ENCODE results near the gene COQ7. TPM values are rescaled to one million over a fixed set of nuclear protein-coding genes. Genes with fewer than 3 reads are reported as not detected.

Gene COQ7
- total and polyA plus RNA-seq, 2 experiments from 2014 or later = 17.5 to 19.4 TPM

DNA sequence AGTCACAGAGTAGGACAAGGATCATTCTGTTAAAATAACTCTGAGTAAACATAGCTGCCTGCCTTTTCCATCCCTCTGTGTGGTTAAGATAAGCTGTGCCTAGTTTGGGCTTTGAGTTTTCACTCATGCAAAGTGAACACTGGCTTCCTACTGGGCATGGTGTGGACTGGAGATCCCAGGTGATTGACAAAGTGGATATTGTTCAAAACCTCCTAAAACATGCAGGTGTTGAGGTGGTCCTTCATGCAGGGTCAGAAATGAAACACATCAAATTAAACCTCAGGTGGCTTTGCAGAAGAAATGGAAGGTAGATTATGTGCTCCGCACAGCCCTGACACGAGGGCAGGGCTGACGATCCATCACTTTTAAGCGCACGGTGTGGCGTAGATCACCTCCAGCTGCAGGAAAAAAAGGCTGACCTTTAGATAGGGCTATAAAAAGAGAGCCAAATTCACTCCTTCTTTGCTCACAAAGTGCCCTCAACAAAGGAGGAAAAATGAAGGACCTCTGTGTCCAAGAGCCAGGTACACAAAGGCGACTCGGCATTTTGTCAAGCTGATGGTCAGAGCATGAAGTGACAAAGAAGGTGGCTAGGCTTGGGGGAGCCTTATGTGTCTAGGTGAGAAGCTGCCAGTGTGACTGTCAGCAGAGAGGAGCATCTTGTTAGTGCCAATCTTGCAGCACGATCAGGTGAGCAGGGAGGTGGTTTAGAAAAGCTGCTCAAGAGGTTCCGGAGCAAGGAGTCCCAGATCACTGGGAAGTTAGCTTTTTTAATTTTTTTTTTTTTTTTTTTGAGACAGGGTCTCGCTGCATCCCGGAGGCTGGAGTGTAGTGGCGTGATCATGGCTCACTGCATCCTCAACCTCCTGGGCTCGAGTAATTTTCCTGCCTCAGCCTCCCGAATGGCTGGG, 26.5 kb downstream of the COQ7 start:
- no peak overlapping the region for H3K4me3 ChIP-seq
- H3K36me3 ChIP-seq (replicated peaks; ENCODE audit: insufficient read depth, low read depth) = no peaks in the 10 kb centered on the region
- H4K20me1 ChIP-seq (ENCODE audit: insufficient read depth, poor library complexity, severe bottlenecking) = no peaks in the 10 kb centered on the region
- WGBS (ENCODE audit: low lambda C conversion rate, missing lambda C conversion rate) = 78% methylated on average over 15 of the region's 15 CpGs
- no peak overlapping the region for H3K4me2 ChIP-seq
- H3K79me2 ChIP-seq = no peaks in the 10 kb centered on the region
- no peak overlapping the region for H3K27ac ChIP-seq
- H3K9me2 ChIP-seq (replicated peaks; ENCODE audit: insufficient read depth) = no peaks in the 10 kb centered on the region
- H3K4me1 ChIP-seq (ENCODE audit: insufficient read depth) = peaks cover 11% of the 10 kb centered on the region
- no peak overlapping the region for H2AFZ ChIP-seq
- no peak for DNase-seq (ENCODE audit: low spot score)
- H3K27me3 ChIP-seq = no peaks in the 10 kb centered on the region
- no peaks in the 10 kb centered on the region for H3K9me3 ChIP-seq (ENCODE audit: low read depth)
- no peak for TF ChIP-seq EZH2 (IDR thresholded peaks at IDR 0.05; ENCODE audit: borderline replicate concordance)
- TF ChIP-seq EZH2phosphoT487 (IDR thresholded peaks at IDR 0.05; ENCODE audit: low read depth, severe bottlenecking, unreplicated experiment) = no peak
- TF ChIP-seq, protein P1, sequence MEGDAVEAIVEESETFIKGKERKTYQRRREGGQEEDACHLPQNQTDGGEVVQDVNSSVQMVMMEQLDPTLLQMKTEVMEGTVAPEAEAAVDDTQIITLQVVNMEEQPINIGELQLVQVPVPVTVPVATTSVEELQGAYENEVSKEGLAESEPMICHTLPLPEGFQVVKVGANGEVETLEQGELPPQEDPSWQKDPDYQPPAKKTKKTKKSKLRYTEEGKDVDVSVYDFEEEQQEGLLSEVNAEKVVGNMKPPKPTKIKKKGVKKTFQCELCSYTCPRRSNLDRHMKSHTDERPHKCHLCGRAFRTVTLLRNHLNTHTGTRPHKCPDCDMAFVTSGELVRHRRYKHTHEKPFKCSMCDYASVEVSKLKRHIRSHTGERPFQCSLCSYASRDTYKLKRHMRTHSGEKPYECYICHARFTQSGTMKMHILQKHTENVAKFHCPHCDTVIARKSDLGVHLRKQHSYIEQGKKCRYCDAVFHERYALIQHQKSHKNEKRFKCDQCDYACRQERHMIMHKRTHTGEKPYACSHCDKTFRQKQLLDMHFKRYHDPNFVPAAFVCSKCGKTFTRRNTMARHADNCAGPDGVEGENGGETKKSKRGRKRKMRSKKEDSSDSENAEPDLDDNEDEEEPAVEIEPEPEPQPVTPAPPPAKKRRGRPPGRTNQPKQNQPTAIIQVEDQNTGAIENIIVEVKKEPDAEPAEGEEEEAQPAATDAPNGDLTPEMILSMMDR (IDR thresholded peaks at IDR 0.05; ENCODE audit: poor library complexity) = no peak

DNA sequence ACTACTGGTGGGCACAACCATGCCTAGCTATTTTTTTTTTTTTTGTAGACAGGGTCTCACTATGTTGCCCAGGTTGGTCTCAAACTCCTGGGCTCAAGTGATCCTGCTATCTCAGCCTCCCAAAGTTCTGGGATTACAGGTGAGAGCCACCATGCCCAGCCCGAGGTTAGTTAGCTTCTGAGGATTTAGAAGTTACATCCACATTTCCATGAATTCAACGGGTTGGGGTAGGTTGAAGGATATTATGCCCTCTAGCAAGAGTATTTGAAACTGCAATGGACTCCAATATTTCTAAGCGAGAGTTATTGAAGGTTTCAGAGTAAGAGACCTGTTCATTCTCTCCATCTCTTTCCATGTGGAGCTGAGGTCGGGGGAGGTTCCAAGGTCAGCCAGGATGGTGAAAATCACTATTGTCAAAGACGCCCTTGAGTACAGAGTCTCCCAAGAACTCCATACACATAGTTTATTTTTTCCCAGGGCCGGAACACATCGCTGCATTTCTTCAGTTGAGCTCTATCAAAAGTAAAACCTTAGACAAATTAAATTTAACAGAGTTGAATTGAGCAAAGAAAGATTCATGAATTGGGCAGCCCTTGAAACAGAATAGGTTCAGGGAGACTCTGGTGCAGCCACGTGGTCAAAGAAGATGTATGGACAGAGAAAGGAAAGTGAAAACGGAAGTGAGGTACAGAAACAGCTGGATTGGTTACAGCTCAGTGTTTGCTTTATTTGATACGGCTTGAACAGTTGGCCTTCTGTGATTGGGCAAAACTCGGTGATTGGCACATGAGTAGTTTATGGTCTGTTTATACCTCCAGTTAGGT, 27.3 kb downstream of the COQ7 start:
- Histone ChIP-seq H2AFZ (no peak overlapping the region), H3K9me2 (replicated peaks; ENCODE audit: insufficient read depth) (no peaks in the 10 kb centered on the region), H3K4me3 (no peak overlapping the region), H3K27me3 (no peaks in the 10 kb centered on the region), H4K20me1 (ENCODE audit: insufficient read depth, poor library complexity, severe bottlenecking) (no peaks in the 10 kb centered on the region), H3K27ac (no peak overlapping the region), H3K4me2 (no peak overlapping the region), H3K79me2 (no peaks in the 10 kb centered on the region), H3K4me1 (ENCODE audit: insufficient read depth) (peaks cover 11% of the 10 kb centered on the region), H3K9me3 (ENCODE audit: low read depth) (no peaks in the 10 kb centered on the region), H3K36me3 (replicated peaks; ENCODE audit: insufficient read depth, low read depth) (no peaks in the 10 kb centered on the region)
- no peak for DNase-seq (ENCODE audit: low spot score)
- WGBS (ENCODE audit: low lambda C conversion rate, missing lambda C conversion rate) = 87% methylated on average over 11 of the region's 11 CpGs
- TF ChIP-seq EZH2 (IDR thresholded peaks at IDR 0.05; ENCODE audit: borderline replicate concordance) = no peak
- TF ChIP-seq, protein P1 (IDR thresholded peaks at IDR 0.05; ENCODE audit: poor library complexity) = peak; percentile 2

- H3K9me2 ChIP-seq (replicated peaks; ENCODE audit: insufficient read depth) = no peaks in the 10 kb centered on the region
- WGBS (ENCODE audit: low lambda C conversion rate, missing lambda C conversion rate) = 77% methylated on average over 5 of the region's 5 CpGs
These were observed 28.2 kb downstream of the COQ7 start for GRCh38 chr16:19095654-19096053.

More at GRCh38 chr16:19095654-19096053, 28.2 kb downstream of the COQ7 start:
- Histone ChIP-seq H3K4me3 (no peak overlapping the region), H2AFZ (no peak overlapping the region), H3K4me1 (ENCODE audit: insufficient read depth) (peaks cover 11% of the 10 kb centered on the region), H3K4me2 (no peak overlapping the region), H3K27me3 (no peaks in the 10 kb centered on the region), H4K20me1 (ENCODE audit: insufficient read depth, poor library complexity, severe bottlenecking) (no peaks in the 10 kb centered on the region), H3K79me2 (no peaks in the 10 kb centered on the region), H3K27ac (no peak overlapping the region), H3K9me3 (ENCODE audit: low read depth) (no peaks in the 10 kb centered on the region), H3K36me3 (replicated peaks; ENCODE audit: insufficient read depth, low read depth) (no peaks in the 10 kb centered on the region)
- DNase-seq (ENCODE audit: low spot score) = no peak
- TF ChIP-seq, protein P1 (IDR thresholded peaks at IDR 0.05; ENCODE audit: poor library complexity) = no peak
- TF ChIP-seq EZH2 (IDR thresholded peaks at IDR 0.05; ENCODE audit: borderline replicate concordance) (no peak), EZH2phosphoT487 (IDR thresholded peaks at IDR 0.05; ENCODE audit: low read depth, severe bottlenecking, unreplicated experiment) (no peak)

Measured in hepatocyte (in vitro differentiated cells).